ENCODE measurements around the gene B4GALNT4. TPM values are rescaled to one million over a fixed set of nuclear protein-coding genes. Genes with fewer than 3 reads are reported as not detected.

Gene B4GALNT4
- total RNA-seq, 2 donors from 2014 or later, result 1.6 to 2.0 TPM

DNA sequence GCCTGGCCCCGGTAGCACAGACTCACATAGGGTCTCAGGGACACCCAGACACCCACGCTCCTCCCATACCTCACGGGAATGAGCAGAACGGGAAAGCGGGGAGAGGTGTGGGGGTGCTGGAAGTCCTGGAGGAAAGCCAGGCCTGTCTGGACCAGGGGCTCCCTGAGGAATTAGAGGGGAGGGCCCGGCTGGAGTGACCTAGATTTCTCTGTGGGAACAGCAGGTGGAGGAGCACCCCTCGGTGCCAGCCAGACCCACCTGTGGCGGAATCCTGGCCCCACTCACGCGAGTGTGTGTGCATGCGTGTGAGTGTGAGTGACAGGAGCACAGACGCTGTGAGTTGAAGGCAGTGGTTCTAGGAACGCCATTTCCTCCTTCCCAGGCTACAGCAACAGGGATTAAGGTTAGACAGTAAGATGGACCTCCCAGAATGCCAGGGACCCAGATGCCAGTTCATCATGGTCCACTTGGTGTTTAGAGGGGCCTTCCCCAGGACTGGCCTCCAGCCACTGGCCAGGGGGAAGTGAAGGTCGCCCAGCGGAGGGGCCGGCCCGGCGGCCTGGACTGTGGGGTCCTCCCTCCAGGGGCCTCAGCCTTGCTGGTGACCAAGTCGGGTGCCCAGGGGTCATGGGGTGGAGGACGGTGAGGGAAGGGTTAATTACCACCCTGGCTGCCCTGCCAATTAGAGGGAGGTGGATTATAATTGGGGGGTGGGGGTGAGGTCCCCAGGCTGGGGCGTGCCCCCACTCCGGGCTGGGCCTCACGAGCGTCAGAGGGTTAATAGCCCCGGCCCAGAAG is 25.8 kb downstream of the B4GALNT4 start:
- no peaks in the 10 kb centered on the region for H3K36me3 ChIP-seq
- H3K4me3 ChIP-seq, result peak overlapping the region; percentile 79
- H3K27me3 ChIP-seq, result no peaks in the 10 kb centered on the region
- H3K27ac ChIP-seq, result peak overlapping the region; percentile 90
- intact Hi-C loops (cut with DNase I), result no loop called here
- DNase-seq, result peak; percentile 26
- H3K9me3 ChIP-seq, result no peaks in the 10 kb centered on the region
- no peaks in the 10 kb centered on the region for H3K4me1 ChIP-seq
- peak overlapping the region; percentile 73 to 86 for H3K9ac ChIP-seq (ENCODE audit: low read depth in 2 of 2, low read length in 2 of 2)
- TF ChIP-seq, protein P1, sequence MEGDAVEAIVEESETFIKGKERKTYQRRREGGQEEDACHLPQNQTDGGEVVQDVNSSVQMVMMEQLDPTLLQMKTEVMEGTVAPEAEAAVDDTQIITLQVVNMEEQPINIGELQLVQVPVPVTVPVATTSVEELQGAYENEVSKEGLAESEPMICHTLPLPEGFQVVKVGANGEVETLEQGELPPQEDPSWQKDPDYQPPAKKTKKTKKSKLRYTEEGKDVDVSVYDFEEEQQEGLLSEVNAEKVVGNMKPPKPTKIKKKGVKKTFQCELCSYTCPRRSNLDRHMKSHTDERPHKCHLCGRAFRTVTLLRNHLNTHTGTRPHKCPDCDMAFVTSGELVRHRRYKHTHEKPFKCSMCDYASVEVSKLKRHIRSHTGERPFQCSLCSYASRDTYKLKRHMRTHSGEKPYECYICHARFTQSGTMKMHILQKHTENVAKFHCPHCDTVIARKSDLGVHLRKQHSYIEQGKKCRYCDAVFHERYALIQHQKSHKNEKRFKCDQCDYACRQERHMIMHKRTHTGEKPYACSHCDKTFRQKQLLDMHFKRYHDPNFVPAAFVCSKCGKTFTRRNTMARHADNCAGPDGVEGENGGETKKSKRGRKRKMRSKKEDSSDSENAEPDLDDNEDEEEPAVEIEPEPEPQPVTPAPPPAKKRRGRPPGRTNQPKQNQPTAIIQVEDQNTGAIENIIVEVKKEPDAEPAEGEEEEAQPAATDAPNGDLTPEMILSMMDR (IDR thresholded peaks at IDR 0.05), result no peak

DNA sequence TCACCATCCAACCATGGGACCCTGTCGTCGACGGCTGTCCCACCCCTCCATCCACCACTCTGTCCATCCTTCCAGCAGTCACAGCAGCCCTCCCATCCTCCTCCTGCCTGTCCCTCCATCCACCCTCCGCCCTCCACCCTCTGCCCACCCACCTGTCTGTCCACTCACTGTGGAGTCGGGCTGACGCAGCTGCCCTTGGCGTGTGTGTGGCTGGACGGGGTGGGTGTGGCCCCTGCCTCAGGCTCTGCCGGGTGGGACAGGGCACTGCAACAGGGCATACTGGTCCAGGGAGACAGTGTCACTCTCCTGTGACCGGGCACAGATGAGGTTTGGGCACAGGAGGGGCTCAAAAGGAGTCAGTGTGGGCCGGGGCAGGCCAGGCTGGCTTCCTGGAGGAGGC is 26.6 kb downstream of the B4GALNT4 start:
- TF ChIP-seq, protein P1 (IDR thresholded peaks at IDR 0.05), result no peak
- Histone ChIP-seq H3K9ac (ENCODE audit: low read depth in 2 of 2, low read length in 2 of 2) (peak overlapping the region; percentile 73 to 86), H3K27me3 (no peaks in the 10 kb centered on the region), H3K27ac (no peak overlapping the region), H3K9me3 (no peaks in the 10 kb centered on the region), H3K36me3 (no peaks in the 10 kb centered on the region), H3K4me3 (no peak overlapping the region), H3K4me1 (no peaks in the 10 kb centered on the region)
- DNase-seq, result peak; percentile 22
- intact Hi-C loops (cut with DNase I), result no loop called here

GRCh38 chr11:396511-396947 is 27.2 kb downstream of the B4GALNT4 start:
- no peak overlapping the region for H3K27ac ChIP-seq
- DNase-seq, result peak; percentile 23
- H3K27me3 ChIP-seq, result no peaks in the 10 kb centered on the region
- H3K4me1 ChIP-seq, result no peaks in the 10 kb centered on the region
- H3K9me3 ChIP-seq, result no peaks in the 10 kb centered on the region
- TF ChIP-seq, protein P1 (IDR thresholded peaks at IDR 0.05), result no peak
- H3K36me3 ChIP-seq, result no peaks in the 10 kb centered on the region
- peak overlapping the region; percentile 22 for H3K4me3 ChIP-seq
- H3K9ac ChIP-seq (ENCODE audit: low read depth in 2 of 2, low read length in 2 of 2), result peak overlapping the region in 1 of 2 donors; percentile 24
- intact Hi-C loops (cut with DNase I), result no loop called here

DNA sequence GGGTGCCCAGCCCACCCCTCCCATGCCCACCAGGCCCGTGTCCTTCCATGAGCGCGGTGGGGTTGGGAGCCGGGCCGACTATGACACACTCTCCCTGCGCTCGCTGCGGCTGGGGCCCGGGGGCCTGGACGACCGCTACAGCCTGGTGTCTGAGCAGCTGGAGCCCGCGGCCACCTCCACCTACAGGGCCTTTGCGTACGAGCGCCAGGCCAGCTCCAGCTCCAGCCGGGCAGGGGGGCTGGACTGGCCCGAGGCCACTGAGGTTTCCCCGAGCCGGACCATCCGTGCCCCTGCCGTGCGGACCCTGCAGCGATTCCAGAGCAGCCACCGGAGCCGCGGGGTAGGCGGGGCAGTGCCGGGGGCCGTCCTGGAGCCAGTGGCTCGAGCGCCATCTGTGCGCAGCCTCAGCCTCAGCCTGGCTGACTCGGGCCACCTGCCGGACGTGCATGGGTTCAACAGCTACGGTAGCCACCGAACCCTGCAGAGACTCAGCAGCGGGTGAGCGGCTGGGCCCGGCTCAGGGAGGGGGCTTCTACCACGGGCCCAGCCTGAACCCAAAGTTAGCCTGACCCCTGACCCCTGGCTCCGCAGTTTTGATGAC is 27.7 kb downstream of the B4GALNT4 start:
- no peaks in the 10 kb centered on the region for H3K36me3 ChIP-seq
- intact Hi-C loops (cut with DNase I), result no loop called here
- H3K4me1 ChIP-seq, result no peaks in the 10 kb centered on the region
- H3K27ac ChIP-seq, result no peak overlapping the region
- no peaks in the 10 kb centered on the region for H3K27me3 ChIP-seq
- TF ChIP-seq, protein P1 (IDR thresholded peaks at IDR 0.05), result no peak
- peak overlapping the region; percentile 22 for H3K4me3 ChIP-seq
- H3K9me3 ChIP-seq, result no peaks in the 10 kb centered on the region
- peak overlapping the region in 1 of 2 donors; percentile 24 for H3K9ac ChIP-seq (ENCODE audit: low read depth in 2 of 2, low read length in 2 of 2)
- DNase-seq, result peak; percentile 42

- Histone ChIP-seq H3K9me3 (no peaks in the 10 kb centered on the region), H3K27me3 (no peaks in the 10 kb centered on the region), H3K27ac (no peak overlapping the region), H3K4me1 (no peaks in the 10 kb centered on the region), H3K9ac (ENCODE audit: low read depth in 2 of 2, low read length in 2 of 2) (no peak overlapping the region), H3K36me3 (no peaks in the 10 kb centered on the region), H3K4me3 (no peak overlapping the region)
- intact Hi-C loops (cut with DNase I), result no loop called here
- TF ChIP-seq, protein P1 (IDR thresholded peaks at IDR 0.05), result no peak
- DNase-seq, result no peak
Observed at GRCh38 chr11:398826-399225, 29.5 kb downstream of the B4GALNT4 start.
